Body of pancreas (tissue), 4 donors: ENCODE measurements around the gene SNX27. TPM values are rescaled to one million over a fixed set of nuclear protein-coding genes. Genes with fewer than 3 reads are reported as not detected.
"Not testable (repeated sequence)": the region's sequence is repeated elsewhere in the genome, so short reads cannot be mapped to it uniquely, and the experiment has no call there.

ENCODE experiments used
- ATAC-seq: fragments of 150-250 bp; one replicate; pipeline ENCODE4 v1.9.1; 2016
- DNase-seq, 4 donors: peaks; one replicate each; pipeline ENCODE4 v3.0.0-alpha.2; 2019
- H3K27ac ChIP-seq, 4 donors: fragments of 200-600 bp; sonication (generic); 1 replicate in 3 of 4; 2 replicates in 1 of 4; pipeline versions ENCODE4 v1.5.1 to v1.6.1; 2016 to 2019; ENCODE audit warnings: mild to moderate bottlenecking in 1 of 4, mixed read lengths in 1 of 4, moderate library complexity in 1 of 4
- H3K27me3 ChIP-seq, 2 donors: fragments of 200-600 bp; sonication (generic); one replicate each; pipeline ENCODE4 v1.6.0; 2016; ENCODE audit warnings: mild to moderate bottlenecking in 1 of 2
- H3K36me3 ChIP-seq, 2 donors: fragments of 200-600 bp; sonication (generic); replicated peaks in 1 of 2; 2 replicates each; pipeline ENCODE4 v1.5.1; 2016; ENCODE audit warnings: low read depth in 2 of 2; ENCODE audit not compliant: insufficient read depth in 1 of 2
- H3K4me1 ChIP-seq: fragments of 200-600 bp; sonication (generic); one replicate; pipeline ENCODE4 v1.6.0; 2016
- H3K4me3 ChIP-seq, 2 donors: fragments of 200-600 bp; sonication (generic); 1 replicate in 1 of 2; 2 replicates in 1 of 2; pipeline ENCODE4 v1.5.1; 2016 to 2019
- H3K9me3 ChIP-seq, 3 donors: fragments of 200-600 bp; sonication (generic); 1 replicate in 2 of 3; 2 replicates in 1 of 3; pipeline ENCODE4 v1.5.1; 2016
- CTCF ChIP-seq, 7 experiments: fragments of 450-650 bp in 4 of 7; fragments of 200-600 bp in 3 of 7; sonication (generic) in 3 of 7; IDR thresholded peaks; one replicate each; pipeline ENCODE4 v1.5.1; 2016 to 2019; ENCODE audit warnings: antibody characterized with exemption in 7 of 7
- POLR2A ChIP-seq, 3 donors: fragments of 450-650 bp; IDR thresholded peaks; one replicate each; pipeline ENCODE4 v1.6.1; 2016; ENCODE audit warnings: antibody characterized with exemption in 3 of 3, mild to moderate bottlenecking in 2 of 3
- WGBS, 2 donors: methylation state at CpG; one replicate each; pipeline ENCODE4 v1.1.5; 2017; 5-methylcytosine and 5-hydroxymethylcytosine counted together
- intact Hi-C: fragments of 100-400 bp; cut with DNase I; formaldehyde crosslinking; loops from one replicate; pipeline ENCODE4 v1.15.1; 2023
- total RNA-seq, 2 donors: library from RNA; depleted of rRNA; stranded (reverse); fragments of >200 nt; gene quantifications; one replicate each; pipeline ENCODE4 v1.1.0, GENCODE V29; 2016

The SNX27 gene
- total RNA-seq, 2 donors from 2014 or later = 22.3 to 25.7 TPM

- ATAC-seq = no peak
- H3K36me3 ChIP-seq = no peaks in the 10 kb centered on the region
- intact Hi-C loops = no loop called here
These were observed 27.6 kb downstream of the SNX27 start for GRCh38 chr1:151639466-151639865.

GRCh38 chr1:151641229-151641628, 29.4 kb downstream of the SNX27 start:
- no peak for DNase-seq
- TF ChIP-seq POLR2A (IDR thresholded peaks at IDR 0.05) (no peak), CTCF (IDR thresholded peaks at IDR 0.05) (no peak)
- H3K4me3 ChIP-seq = no peak overlapping the region
- H3K9me3 ChIP-seq = no peaks in the 10 kb centered on the region
- H3K27me3 ChIP-seq = no peaks in the 10 kb centered on the region
- H3K36me3 ChIP-seq = no peaks in the 10 kb centered on the region
- intact Hi-C loops = no loop called here
- 81 to 95% methylated on average over 1 of the region's 1 CpG for WGBS, 2 donors
- H3K4me1 ChIP-seq = peaks cover 30% of the 10 kb centered on the region
- no peak overlapping the region for H3K27ac ChIP-seq
- ATAC-seq = no peak

More at GRCh38 chr1:151639466-151639865, 27.6 kb downstream of the SNX27 start:
- H3K9me3 ChIP-seq = no peaks in the 10 kb centered on the region
- H3K4me3 ChIP-seq = no peak overlapping the region
- no peak for TF ChIP-seq POLR2A (IDR thresholded peaks at IDR 0.05)
- TF ChIP-seq CTCF (IDR thresholded peaks at IDR 0.05) = no peak
- peak overlapping the region in 3 of 4 donors; percentile 13 to 68 (median 52) for H3K27ac ChIP-seq
- WGBS, 2 donors = 2 to 10% methylated on average over 2 of the region's 2 CpGs
- no peak for DNase-seq
- H3K4me1 ChIP-seq = peaks cover 30% of the 10 kb centered on the region
- no peaks in the 10 kb centered on the region for H3K27me3 ChIP-seq

- ATAC-seq, H3K9me3 ChIP-seq, H3K36me3 ChIP-seq, intact Hi-C loops, H3K4me3 ChIP-seq, DNase-seq, H3K27ac ChIP-seq, H3K27me3 ChIP-seq: not testable (repeated sequence)
- 89 to 97% methylated on average over 11 of the region's 11 CpGs for WGBS, 2 donors
- peaks cover 20% of the 10 kb centered on the region for H3K4me1 ChIP-seq
These were observed 31.2 kb downstream of the SNX27 start for GRCh38 chr1:151643085-151643484.

- no peak overlapping the region for H3K27ac ChIP-seq
- ATAC-seq (no peak), DNase-seq (no peak)
- no peak overlapping the region for H3K4me3 ChIP-seq
- WGBS, 2 donors = 87 to 95% methylated on average over 2 of the region's 2 CpGs
- H3K27me3 ChIP-seq = no peaks in the 10 kb centered on the region
- TF ChIP-seq POLR2A (IDR thresholded peaks at IDR 0.05) (no peak), CTCF (IDR thresholded peaks at IDR 0.05) (no peak)
- H3K9me3 ChIP-seq = no peaks in the 10 kb centered on the region
- intact Hi-C loops = no loop called here
- H3K4me1 ChIP-seq = peaks cover 11% of the 10 kb centered on the region
- no peaks in the 10 kb centered on the region for H3K36me3 ChIP-seq
These were observed 32.2 kb downstream of the SNX27 start for GRCh38 chr1:151644001-151644400.

- ATAC-seq (no peak), DNase-seq (peak in 1 of 4 donors; percentile 34)
- Histone ChIP-seq H3K9me3 (no peaks in the 10 kb centered on the region), H3K27ac (peak overlapping the region in 1 of 4 donors; percentile 15), H3K27me3 (no peaks in the 10 kb centered on the region), H3K4me3 (no peak overlapping the region), H3K4me1 (no peaks in the 10 kb centered on the region), H3K36me3 (no peaks in the 10 kb centered on the region)
- TF ChIP-seq CTCF (IDR thresholded peaks at IDR 0.05) = no peak
- no peak for TF ChIP-seq POLR2A (IDR thresholded peaks at IDR 0.05)
- intact Hi-C loops = no loop called here
- 82% methylated on average over 1 of the region's 1 CpG for WGBS, 2 donors
These were observed 41.5 kb downstream of the SNX27 start for GRCh38 chr1:151653397-151653796.
